ENCODE measurements around the gene TMX4.

TMX4 gene, protein sequence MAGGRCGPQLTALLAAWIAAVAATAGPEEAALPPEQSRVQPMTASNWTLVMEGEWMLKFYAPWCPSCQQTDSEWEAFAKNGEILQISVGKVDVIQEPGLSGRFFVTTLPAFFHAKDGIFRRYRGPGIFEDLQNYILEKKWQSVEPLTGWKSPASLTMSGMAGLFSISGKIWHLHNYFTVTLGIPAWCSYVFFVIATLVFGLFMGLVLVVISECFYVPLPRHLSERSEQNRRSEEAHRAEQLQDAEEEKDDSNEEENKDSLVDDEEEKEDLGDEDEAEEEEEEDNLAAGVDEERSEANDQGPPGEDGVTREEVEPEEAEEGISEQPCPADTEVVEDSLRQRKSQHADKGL

DNA sequence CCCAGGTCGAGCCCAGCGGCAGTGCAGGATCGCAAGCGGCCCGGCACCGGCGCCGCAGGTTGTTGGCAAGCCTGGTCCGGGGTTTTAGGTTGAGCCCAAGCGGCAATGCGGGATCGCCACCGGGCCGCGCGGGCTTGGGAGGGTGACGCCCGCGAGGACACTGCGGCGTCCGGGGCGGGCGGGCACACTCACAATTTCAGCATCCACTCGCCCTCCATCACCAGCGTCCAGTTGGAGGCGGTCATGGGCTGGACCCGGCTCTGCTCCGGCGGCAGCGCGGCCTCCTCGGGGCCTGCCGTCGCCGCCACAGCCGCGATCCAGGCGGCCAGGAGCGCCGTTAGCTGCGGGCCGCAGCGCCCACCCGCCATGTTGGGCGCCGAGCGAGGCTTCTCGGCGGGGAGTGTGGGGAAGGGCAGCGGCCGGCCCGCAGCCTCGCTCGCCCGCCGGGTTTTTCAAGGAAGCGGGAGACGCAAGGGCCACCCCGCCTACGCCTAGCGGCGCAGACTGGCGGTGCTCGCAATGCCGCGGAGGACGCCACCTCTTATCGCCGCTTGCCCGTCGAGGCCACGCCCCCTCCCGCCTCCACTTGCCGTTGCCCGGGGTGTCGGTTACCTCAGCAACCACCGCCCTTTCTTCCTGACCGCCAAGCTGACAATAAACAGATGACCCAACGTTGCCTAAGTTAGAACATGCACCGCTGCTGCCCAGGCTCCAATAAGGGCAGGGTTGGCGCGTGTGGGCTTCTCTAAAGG lies at the start of gene TMX4:
Gene TMX4 (minus strand): TSS at position 516 of the 752 bp plus-strand sequence. CDS start 148 bp downstream, at position 368.
- Mint-ChIP-seq H3K4me1 (ENCODE audit: low read depth) (peaks cover 15% of the 10 kb centered on the region), H3K36me3 (ENCODE audit: low read depth) (peaks cover 3% of the 10 kb centered on the region), H3K9me3 (no peaks in the 10 kb centered on the region), H3K27ac (peak within 1 kb of the TSS; percentile 67), H3K4me3 (peak within 1 kb of the TSS; percentile 90), H3K27me3 (ENCODE audit: low read depth) (peaks cover 6% of the 10 kb centered on the region)

DNA sequence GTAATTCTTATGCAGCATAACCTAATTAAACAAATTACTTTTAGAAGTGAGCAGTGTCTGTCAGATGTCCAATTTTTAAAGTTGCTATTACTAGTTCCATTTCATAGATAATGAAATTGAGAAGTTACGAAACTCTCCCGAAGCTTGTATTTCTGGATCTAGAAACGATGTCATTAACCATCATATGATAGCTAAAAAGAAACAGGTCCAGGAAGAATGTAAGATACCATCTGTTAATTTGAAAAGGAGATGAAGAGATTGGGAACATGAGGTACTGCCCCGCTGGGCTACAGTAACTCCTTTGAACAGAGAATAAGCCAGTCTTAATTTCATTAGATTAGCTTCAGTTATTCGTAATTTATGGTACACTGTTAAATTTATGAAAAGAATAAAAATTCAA lies 47.5 kb upstream of the TMX4 start:
- peaks cover 4% of the 10 kb centered on the region for H3K27me3 Mint-ChIP-seq (ENCODE audit: low read depth)
- no peaks in the 10 kb centered on the region for H3K9me3 Mint-ChIP-seq
- H3K4me3 Mint-ChIP-seq = no peak overlapping the region
- no peaks in the 10 kb centered on the region for H3K36me3 Mint-ChIP-seq (ENCODE audit: low read depth)
- no peaks in the 10 kb centered on the region for H3K4me1 Mint-ChIP-seq (ENCODE audit: low read depth)
- no peak overlapping the region for H3K27ac Mint-ChIP-seq

DNA sequence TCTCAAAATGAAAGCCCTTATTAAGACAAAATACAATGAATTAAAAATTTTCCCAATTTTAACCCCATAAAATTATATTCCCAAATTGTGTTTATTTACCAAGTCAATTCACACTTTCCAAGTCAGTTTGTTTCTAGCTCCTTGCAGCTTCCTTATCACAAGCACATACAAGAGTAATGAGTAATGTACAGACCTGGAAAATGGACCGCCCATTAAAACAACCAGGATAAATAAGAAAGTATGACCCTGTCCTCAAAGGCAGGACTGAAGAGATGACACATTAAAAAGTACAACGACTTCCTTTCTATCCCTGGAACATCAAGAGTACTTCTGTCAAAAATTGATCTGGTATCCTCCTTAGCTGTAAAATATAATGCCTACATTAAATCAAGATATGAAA lies 47.1 kb upstream of the TMX4 start:
- Mint-ChIP-seq H3K36me3 (ENCODE audit: low read depth) (no peaks in the 10 kb centered on the region), H3K4me1 (ENCODE audit: low read depth) (no peaks in the 10 kb centered on the region), H3K4me3 (no peak overlapping the region), H3K27me3 (ENCODE audit: low read depth) (peaks cover 4% of the 10 kb centered on the region), H3K9me3 (no peaks in the 10 kb centered on the region), H3K27ac (no peak overlapping the region)

DNA sequence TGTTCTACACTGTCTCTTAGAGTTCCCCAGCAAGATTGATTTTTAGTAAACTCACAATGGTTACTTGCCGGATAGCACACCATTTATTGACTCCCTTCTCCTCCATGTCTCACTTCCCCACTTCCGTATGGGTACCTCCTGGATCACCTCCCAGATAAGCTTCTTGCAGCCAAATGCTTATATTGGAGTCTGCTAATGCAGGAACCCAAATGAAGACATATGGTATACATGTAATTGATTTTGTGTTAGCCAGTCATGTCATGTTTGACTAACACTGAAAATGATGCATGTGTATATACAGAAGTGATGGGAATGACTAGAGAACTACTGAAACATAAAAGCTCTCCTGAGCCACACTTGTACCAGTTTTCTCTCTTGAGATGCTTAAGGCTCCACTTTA lies 46.1 kb upstream of the TMX4 start:
- Mint-ChIP-seq H3K27me3 (ENCODE audit: low read depth) (peaks cover 4% of the 10 kb centered on the region), H3K9me3 (no peaks in the 10 kb centered on the region), H3K36me3 (ENCODE audit: low read depth) (no peaks in the 10 kb centered on the region), H3K4me3 (no peak overlapping the region), H3K27ac (no peak overlapping the region), H3K4me1 (ENCODE audit: low read depth) (no peaks in the 10 kb centered on the region)

DNA sequence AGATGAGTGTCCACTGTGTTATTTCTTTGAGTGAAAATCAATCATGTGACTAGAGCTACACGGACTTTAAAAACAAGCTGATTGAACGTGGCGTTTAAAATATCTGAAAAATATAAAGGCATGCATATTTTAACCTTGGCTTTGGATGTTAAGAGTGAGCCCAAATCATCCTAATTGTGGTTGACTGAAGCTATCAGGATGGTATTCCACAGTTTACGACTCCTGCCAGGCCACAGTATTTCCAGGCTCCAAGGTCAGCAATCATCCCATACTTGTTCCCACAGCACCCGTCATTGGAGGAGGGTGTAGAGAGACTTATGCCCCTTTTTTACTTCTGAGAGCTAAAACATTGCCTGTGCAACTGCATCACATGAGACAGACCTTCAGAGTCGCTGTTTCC lies 43.2 kb upstream of the TMX4 start:
- no peaks in the 10 kb centered on the region for H3K9me3 Mint-ChIP-seq
- no peak overlapping the region for H3K4me3 Mint-ChIP-seq
- H3K27me3 Mint-ChIP-seq (ENCODE audit: low read depth) = peaks cover 4% of the 10 kb centered on the region
- H3K4me1 Mint-ChIP-seq (ENCODE audit: low read depth) = no peaks in the 10 kb centered on the region
- no peaks in the 10 kb centered on the region for H3K36me3 Mint-ChIP-seq (ENCODE audit: low read depth)
- no peak overlapping the region for H3K27ac Mint-ChIP-seq

DNA sequence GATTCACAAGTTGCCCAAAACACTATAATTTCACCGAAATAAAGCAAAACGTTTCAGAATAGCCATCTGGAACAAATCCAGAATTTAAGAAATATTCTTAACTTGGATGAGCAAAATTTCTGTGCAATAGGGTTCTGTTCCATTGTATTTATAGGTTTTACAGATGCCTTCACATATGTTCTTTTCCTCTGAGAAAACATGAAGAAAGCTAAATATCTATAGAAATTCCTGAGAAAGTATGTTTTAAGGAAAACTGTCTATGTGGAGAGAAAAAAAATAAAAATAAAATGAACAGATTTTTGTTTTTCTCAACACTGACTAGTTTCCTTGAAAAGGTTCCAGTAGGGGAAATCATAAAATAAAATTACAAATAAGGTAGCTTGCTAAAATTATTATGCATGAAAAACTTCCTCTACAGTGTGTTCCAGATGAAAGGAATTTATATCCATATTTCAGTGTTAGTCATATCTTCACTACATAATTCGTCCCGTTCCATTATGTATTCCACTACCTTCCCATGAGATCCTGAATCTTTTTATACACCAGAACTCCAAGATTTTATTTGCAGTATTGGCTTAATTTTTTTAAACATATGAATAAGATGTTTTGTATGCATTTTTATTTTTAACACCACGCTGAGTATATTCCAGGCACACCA lies 42.4 kb upstream of the TMX4 start:
- Mint-ChIP-seq H3K4me3 (no peak overlapping the region), H3K27me3 (ENCODE audit: low read depth) (peaks cover 4% of the 10 kb centered on the region), H3K36me3 (ENCODE audit: low read depth) (no peaks in the 10 kb centered on the region), H3K9me3 (no peaks in the 10 kb centered on the region), H3K27ac (no peak overlapping the region), H3K4me1 (ENCODE audit: low read depth) (no peaks in the 10 kb centered on the region)

DNA sequence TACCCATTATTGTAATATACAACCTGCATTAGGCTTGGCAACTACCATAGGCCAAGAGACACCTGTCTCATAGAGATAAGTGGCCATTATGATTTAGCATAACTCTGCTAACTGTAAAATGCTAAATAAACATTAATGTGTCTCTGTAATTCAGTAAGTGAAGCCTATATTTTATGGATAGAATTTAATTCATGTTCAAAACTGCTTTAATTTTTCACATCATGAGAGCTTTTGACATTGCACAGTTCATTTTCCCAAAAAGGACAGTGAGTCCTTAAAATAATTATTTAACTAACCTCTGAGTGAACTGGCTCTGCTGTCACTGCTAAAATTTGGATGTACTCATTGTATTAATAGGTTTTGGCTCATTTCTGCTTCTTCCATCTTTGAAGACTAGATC lies 41.4 kb upstream of the TMX4 start:
- no peaks in the 10 kb centered on the region for H3K36me3 Mint-ChIP-seq (ENCODE audit: low read depth)
- no peak overlapping the region for H3K4me3 Mint-ChIP-seq
- no peak overlapping the region for H3K27ac Mint-ChIP-seq
- H3K9me3 Mint-ChIP-seq = no peaks in the 10 kb centered on the region
- H3K27me3 Mint-ChIP-seq (ENCODE audit: low read depth) = peaks cover 4% of the 10 kb centered on the region
- no peaks in the 10 kb centered on the region for H3K4me1 Mint-ChIP-seq (ENCODE audit: low read depth)

DNA sequence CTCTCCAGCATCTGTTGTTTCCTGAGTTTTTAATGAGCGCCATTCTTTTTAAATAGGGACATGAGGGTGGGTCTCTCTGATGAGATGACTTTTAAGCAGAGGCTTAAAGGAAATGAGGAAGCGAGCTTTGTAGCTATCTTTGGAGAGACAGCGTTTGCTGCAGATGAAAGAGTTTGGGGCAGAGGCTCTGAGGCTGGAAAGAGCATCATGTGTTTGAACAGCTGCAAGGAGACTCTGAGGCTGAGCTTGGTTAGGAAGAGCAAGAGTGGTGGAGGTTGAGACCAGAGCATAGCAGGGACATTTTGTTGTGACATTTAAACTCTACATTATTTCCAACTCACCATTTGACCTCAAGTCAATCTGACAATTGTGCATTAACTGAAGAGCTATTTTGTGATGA lies 38.3 kb upstream of the TMX4 start:
- Mint-ChIP-seq H3K27ac (no peak overlapping the region), H3K27me3 (ENCODE audit: low read depth) (no peaks in the 10 kb centered on the region), H3K4me1 (ENCODE audit: low read depth) (no peaks in the 10 kb centered on the region), H3K4me3 (no peak overlapping the region), H3K36me3 (ENCODE audit: low read depth) (no peaks in the 10 kb centered on the region), H3K9me3 (no peaks in the 10 kb centered on the region)

DNA sequence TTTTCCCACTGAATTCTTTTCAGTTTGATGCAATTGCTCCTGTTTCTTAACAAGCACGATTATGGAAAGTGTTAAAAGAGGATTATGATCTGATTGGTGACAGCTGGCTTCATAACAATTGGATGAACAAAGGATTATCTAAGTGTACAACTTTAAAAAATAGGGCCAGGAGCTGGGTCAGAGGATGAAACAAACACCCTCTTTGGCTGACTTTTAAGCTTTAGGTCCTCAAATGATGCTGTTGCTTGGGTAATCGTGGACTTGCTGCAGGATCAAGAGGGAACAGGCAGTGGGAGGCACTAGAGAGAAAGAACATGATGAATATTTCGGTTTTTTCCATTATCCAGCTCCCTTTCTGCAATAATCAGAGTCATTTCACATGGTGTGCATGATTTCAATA lies 35.5 kb upstream of the TMX4 start:
- Mint-ChIP-seq H3K36me3 (ENCODE audit: low read depth) (no peaks in the 10 kb centered on the region), H3K27me3 (ENCODE audit: low read depth) (no peaks in the 10 kb centered on the region)

DNA sequence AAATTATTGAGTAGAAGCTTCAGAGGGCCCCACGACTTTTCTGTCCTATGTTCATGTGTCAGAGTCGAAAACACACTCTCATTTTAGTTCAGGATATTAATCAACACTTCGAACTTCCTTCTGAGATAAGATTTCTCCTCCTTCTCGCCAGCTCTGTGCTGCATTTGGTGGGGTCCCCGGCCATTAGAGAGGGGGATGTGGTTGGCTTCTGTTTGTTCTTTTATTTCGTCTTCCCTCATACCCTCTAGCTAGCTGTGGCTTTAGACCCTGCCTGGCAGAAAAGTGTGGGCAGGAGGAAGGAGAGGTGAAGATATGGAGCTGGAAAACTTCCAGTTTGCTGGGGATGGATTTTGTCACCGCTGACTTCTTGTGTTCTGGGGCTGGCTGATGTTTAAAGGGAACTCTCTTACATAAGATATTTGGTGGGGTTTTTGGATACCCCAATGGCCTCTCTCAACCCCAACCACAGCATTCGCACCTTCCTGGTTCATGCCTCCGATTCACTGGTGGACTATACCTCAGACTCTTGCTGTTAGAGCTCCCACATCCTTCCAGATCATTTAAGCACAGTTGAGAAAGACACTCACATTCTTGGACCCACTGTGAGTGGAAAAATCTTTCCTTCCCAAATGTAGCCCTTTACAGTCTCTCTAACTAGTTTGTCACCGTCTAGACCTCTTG lies 30.7 kb upstream of the TMX4 start:
- Mint-ChIP-seq H3K36me3 (ENCODE audit: low read depth) (no peaks in the 10 kb centered on the region), H3K27ac (no peak overlapping the region), H3K4me3 (no peak overlapping the region), H3K9me3 (no peaks in the 10 kb centered on the region), H3K4me1 (ENCODE audit: low read depth) (no peaks in the 10 kb centered on the region), H3K27me3 (ENCODE audit: low read depth) (peaks cover 16% of the 10 kb centered on the region)

More for the DNA sequence above, 35.5 kb upstream of the TMX4 start:
- no peak overlapping the region for H3K4me3 Mint-ChIP-seq
- H3K4me1 Mint-ChIP-seq (ENCODE audit: low read depth) = no peaks in the 10 kb centered on the region
- no peaks in the 10 kb centered on the region for H3K9me3 Mint-ChIP-seq
- H3K27ac Mint-ChIP-seq = no peak overlapping the region

DNA sequence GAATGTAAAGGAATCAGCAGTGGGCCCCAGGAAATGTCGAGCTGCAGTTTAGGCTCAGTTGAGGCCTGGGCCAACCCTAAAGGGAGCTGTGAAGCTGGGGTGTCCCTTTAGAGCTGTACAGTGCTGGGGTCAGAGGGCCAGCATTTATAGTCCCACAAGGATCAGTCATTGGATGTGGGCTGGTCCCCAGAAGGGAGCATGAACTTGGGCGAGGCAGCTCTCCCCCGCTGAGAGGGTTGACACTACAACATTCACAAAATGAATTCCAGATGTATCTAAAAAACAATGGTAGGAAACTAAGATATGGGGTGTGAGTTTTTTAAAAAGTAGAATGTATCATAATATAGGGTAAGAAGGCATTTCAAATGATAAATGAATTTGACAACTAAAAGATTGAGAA lies 29.7 kb upstream of the TMX4 start:
- no peak overlapping the region for H3K4me3 Mint-ChIP-seq
- no peaks in the 10 kb centered on the region for H3K9me3 Mint-ChIP-seq
- peaks cover 23% of the 10 kb centered on the region for H3K27me3 Mint-ChIP-seq (ENCODE audit: low read depth)
- H3K27ac Mint-ChIP-seq = no peak overlapping the region
- no peaks in the 10 kb centered on the region for H3K36me3 Mint-ChIP-seq (ENCODE audit: low read depth)
- no peaks in the 10 kb centered on the region for H3K4me1 Mint-ChIP-seq (ENCODE audit: low read depth)

DNA sequence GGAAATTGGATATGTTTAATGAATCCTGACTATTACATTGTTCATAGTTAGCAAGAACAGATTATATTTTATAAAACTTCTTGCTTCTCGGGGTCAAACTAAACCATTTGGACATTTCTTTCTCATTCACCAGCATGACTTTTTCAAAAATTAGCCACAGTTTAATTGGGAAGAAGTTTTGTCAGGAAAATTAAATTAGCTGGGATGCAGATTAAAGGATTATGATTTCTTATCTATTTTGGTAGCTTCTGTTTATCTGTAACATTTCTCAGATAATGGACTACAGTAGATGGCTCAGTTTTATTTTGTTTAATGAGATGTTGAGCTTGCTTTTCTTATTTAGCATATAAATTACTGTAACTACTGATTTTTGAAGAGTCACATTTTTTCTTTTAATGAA lies 26.4 kb upstream of the TMX4 start:
- H3K4me1 Mint-ChIP-seq (ENCODE audit: low read depth) = peaks cover 1% of the 10 kb centered on the region
- no peaks in the 10 kb centered on the region for H3K36me3 Mint-ChIP-seq (ENCODE audit: low read depth)
- H3K27me3 Mint-ChIP-seq (ENCODE audit: low read depth) = peaks cover 31% of the 10 kb centered on the region
- H3K9me3 Mint-ChIP-seq = no peaks in the 10 kb centered on the region
- no peak overlapping the region for H3K4me3 Mint-ChIP-seq
- no peak overlapping the region for H3K27ac Mint-ChIP-seq

DNA sequence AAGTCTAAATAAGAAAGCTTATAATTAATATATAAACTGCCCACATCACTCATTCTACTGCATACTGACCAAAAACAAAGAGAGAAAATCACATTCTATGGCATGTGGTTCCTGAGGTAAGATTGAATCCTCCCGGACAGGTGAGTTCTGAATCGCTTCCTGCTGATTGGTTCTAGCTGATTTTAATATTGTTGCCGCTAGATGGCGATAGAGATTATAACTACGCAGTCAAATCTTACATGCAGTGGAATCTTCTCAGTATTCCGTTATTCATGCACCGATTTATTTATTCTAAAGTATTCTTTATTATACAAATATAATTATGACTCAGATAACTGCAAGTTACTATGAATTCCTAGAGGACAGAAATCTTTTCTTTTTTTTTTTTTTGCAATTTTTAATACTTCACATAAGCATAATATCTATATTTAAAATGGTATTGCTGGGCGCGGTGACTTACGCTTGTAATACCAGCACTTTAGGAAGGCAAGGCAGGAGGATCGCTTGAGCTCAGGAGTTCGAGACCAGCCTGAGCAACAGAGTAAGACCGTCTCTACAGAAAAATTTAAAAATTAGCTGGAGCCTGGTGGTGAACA lies 24.2 kb upstream of the TMX4 start:
- H3K27me3 Mint-ChIP-seq (ENCODE audit: low read depth) = peaks cover 35% of the 10 kb centered on the region
- no peak overlapping the region for H3K4me3 Mint-ChIP-seq
- no peaks in the 10 kb centered on the region for H3K36me3 Mint-ChIP-seq (ENCODE audit: low read depth)
- H3K9me3 Mint-ChIP-seq = no peaks in the 10 kb centered on the region
- H3K27ac Mint-ChIP-seq = no peak overlapping the region
- peaks cover 1% of the 10 kb centered on the region for H3K4me1 Mint-ChIP-seq (ENCODE audit: low read depth)

DNA sequence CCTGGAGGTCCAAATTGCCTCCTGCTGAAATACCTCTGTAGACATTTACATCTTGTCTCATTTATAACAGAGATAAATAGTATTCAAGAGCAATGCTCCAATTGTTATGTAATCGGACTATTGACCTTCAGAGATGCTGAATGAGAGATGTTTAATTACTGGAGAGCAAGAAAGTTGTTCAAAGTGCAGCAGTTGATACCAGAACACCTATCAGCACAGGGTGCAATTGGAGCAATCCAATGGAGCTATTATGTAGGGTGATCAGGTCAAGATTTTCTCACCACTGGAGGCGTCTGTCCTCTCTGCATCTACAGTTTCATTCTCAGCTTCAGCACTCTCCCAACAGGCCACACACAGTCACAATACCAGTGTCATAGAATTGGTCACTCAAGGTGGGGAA lies 19.5 kb upstream of the TMX4 start:
- Mint-ChIP-seq H3K4me3 (no peak overlapping the region), H3K4me1 (ENCODE audit: low read depth) (peaks cover 1% of the 10 kb centered on the region), H3K9me3 (no peaks in the 10 kb centered on the region), H3K27ac (no peak overlapping the region), H3K36me3 (ENCODE audit: low read depth) (no peaks in the 10 kb centered on the region), H3K27me3 (ENCODE audit: low read depth) (peaks cover 27% of the 10 kb centered on the region)

Measured in T-helper 1 cell treated with Interleukin-12 subunit alpha and Interleukin-12 subunit beta and Interleukin-4 antibody, amounts not matched to agents 30 μg/mL and 1 μg/mL, for 36 hours (primary cell).